Loucy (cell line): Measurements from ENCODE around the gene KXD1.

Experiments used
- EZH2phosphoT487 ChIP-seq: fragments of 200-600 bp; IDR thresholded peaks from 2 replicates; pipeline ENCODE4 v1.6.1; 2018; ENCODE audit warnings: antibody characterized with exemption, mild to moderate bottlenecking, moderate library complexity, borderline replicate concordance
- TF ChIP-seq, protein P1 (sequence below): fragments of 200-600 bp; sonication (generic); conservative IDR thresholded peaks from 2 replicates; pipeline ENCODE4 v1.5.1; 2014; ENCODE audit warnings: mild to moderate bottlenecking, antibody characterized with exemption, low read length

DNA sequence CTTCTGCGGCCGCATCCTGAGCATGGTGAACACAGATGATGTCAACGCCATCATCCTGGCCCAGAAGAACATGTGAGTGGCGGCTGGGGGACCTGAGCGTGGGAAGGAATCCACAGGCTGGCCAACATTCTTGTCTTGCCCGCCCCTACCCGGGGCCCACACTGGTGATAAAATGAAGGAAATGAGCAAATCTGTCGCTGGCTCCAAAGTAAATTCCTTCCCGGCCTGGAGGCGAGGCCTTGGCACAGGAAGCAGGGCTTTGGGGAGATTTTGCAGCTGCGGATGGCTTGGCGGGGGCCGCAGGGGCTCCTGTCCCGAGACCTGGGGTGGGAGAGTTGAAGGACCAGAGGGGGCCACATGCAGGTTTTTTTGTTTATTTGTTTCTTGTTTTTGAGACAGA is 4.4 kb downstream of the KXD1 start:
- TF ChIP-seq, protein P1, sequence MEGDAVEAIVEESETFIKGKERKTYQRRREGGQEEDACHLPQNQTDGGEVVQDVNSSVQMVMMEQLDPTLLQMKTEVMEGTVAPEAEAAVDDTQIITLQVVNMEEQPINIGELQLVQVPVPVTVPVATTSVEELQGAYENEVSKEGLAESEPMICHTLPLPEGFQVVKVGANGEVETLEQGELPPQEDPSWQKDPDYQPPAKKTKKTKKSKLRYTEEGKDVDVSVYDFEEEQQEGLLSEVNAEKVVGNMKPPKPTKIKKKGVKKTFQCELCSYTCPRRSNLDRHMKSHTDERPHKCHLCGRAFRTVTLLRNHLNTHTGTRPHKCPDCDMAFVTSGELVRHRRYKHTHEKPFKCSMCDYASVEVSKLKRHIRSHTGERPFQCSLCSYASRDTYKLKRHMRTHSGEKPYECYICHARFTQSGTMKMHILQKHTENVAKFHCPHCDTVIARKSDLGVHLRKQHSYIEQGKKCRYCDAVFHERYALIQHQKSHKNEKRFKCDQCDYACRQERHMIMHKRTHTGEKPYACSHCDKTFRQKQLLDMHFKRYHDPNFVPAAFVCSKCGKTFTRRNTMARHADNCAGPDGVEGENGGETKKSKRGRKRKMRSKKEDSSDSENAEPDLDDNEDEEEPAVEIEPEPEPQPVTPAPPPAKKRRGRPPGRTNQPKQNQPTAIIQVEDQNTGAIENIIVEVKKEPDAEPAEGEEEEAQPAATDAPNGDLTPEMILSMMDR, result no peak
- no peak for TF ChIP-seq EZH2phosphoT487
